ENCODE measurements around the gene CNOT6.

CNOT6 gene

DNA sequence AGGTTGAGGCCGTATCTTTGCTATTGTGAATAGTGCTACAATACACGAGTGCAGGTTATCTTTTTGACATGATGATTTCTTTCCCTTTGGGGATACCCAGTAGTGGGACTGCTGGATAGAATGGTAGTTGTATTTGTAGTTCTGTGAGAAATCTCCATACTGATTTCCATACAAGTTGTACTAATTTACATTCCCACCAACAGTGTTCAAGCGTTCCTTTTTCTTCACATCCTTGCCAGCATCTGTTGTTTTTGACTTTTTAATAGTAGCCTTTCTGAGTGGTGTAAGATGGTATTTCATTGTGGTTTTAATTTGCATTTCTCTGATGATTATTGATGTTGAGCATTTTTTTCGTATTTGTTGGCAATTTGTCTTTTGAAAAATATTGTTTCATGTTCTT lies 41.4 kb downstream of the CNOT6 start:
- H3K4me3 ChIP-seq (ENCODE audit: low read depth in 1 of 2, low read length in 1 of 2) = no peak overlapping the region
- no peak overlapping the region for H3K27ac ChIP-seq
- H3K27me3 ChIP-seq = no peaks in the 10 kb centered on the region
- peaks cover 26% of the 10 kb centered on the region for H3K36me3 ChIP-seq
- TF ChIP-seq, protein P1, sequence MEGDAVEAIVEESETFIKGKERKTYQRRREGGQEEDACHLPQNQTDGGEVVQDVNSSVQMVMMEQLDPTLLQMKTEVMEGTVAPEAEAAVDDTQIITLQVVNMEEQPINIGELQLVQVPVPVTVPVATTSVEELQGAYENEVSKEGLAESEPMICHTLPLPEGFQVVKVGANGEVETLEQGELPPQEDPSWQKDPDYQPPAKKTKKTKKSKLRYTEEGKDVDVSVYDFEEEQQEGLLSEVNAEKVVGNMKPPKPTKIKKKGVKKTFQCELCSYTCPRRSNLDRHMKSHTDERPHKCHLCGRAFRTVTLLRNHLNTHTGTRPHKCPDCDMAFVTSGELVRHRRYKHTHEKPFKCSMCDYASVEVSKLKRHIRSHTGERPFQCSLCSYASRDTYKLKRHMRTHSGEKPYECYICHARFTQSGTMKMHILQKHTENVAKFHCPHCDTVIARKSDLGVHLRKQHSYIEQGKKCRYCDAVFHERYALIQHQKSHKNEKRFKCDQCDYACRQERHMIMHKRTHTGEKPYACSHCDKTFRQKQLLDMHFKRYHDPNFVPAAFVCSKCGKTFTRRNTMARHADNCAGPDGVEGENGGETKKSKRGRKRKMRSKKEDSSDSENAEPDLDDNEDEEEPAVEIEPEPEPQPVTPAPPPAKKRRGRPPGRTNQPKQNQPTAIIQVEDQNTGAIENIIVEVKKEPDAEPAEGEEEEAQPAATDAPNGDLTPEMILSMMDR (IDR thresholded peaks at IDR 0.05) = no peak
- H3K4me1 ChIP-seq (ENCODE audit: control insufficient read depth in 1 of 2, insufficient read depth in 1 of 2, low read depth in 1 of 2, low read length in 1 of 2) = no peaks in the 10 kb centered on the region
- no peaks in the 10 kb centered on the region for H3K9me3 ChIP-seq

DNA sequence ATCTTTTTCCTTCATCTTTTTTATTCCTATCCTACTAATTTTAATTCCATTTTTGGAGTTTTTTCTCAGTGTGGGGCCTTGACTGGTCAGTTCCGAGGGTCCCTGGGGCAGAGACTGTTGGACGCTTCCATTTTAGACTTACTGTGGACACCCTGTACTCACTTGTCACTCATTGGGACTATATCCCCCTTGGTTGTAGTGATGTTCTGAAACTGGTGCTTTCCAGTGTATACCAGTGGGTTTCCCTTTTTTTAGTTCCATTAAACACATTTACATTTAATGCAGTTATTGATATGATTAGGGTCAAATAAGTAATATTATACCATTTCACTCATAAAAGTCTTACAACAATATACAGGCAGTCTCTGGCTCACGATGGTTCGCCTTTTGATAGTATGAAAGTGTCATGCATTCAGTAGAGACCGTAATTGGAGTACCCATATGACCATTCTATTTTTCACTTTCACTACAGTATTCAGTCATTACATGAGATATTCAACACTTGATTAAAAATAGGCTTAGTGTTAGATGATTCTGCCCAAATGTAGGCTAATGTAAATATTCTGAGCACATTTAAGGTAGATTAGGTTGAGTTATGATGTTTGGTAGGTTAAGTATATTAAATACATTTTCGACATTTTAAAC lies 46.0 kb downstream of the CNOT6 start:
- Histone ChIP-seq H3K27me3 (no peaks in the 10 kb centered on the region), H3K36me3 (peaks cover 5% of the 10 kb centered on the region), H3K9me3 (no peaks in the 10 kb centered on the region), H3K4me1 (ENCODE audit: control insufficient read depth in 1 of 2, insufficient read depth in 1 of 2, low read depth in 1 of 2, low read length in 1 of 2) (no peaks in the 10 kb centered on the region), H3K27ac (no peak overlapping the region), H3K4me3 (ENCODE audit: low read depth in 1 of 2, low read length in 1 of 2) (no peak overlapping the region)
- TF ChIP-seq, protein P1 (IDR thresholded peaks at IDR 0.05) = no peak

DNA sequence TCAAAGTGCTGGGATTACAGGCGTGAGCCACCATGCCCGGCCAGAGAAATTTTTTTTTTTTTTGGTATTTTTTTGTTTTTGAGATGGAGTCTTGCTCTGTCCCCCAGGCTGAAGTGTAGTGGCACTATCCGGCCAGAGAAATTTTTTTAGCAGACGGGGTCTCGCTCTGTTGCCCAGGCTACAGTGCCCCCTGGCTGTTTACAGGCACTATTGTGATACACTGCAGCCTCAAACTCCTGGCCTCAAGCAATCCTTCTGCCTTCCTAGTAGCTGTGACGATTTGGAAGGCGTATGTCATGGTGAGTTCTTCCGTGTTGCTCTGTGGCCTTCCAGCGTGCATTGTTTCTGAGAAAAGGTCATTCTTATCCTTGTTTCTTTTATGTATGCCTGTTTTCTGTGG lies 47.5 kb downstream of the CNOT6 start:
- Histone ChIP-seq H3K27ac (no peak overlapping the region), H3K4me3 (ENCODE audit: low read depth in 1 of 2, low read length in 1 of 2) (no peak overlapping the region), H3K4me1 (ENCODE audit: control insufficient read depth in 1 of 2, insufficient read depth in 1 of 2, low read depth in 1 of 2, low read length in 1 of 2) (no peaks in the 10 kb centered on the region), H3K36me3 (peaks cover 5% of the 10 kb centered on the region), H3K9me3 (no peaks in the 10 kb centered on the region), H3K27me3 (no peaks in the 10 kb centered on the region)
- TF ChIP-seq, protein P1 (IDR thresholded peaks at IDR 0.05) = no peak

DNA sequence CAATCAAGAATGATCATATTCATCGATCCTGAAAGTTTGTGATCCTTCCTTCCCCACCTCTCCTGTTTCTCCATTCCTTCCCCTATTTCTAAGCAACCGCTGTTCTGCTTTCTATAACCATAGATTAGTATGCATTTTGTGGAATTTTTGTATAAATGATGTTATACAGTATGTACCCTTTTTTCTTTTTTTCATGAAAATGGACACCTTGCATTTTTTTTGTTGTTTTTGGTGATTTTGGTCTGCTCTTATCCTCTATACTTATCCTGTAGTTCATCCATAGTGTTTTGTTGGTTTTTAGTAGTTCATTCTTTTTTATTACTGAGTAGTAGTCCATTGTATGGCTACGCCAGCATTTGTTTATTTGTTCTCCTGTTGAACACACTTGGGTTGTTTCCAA lies 51.1 kb downstream of the CNOT6 start:
- H3K4me1 ChIP-seq (ENCODE audit: control insufficient read depth in 1 of 2, insufficient read depth in 1 of 2, low read depth in 1 of 2, low read length in 1 of 2) = no peaks in the 10 kb centered on the region
- H3K27ac ChIP-seq = no peak overlapping the region
- H3K27me3 ChIP-seq = no peaks in the 10 kb centered on the region
- H3K36me3 ChIP-seq = peaks cover 14% of the 10 kb centered on the region
- TF ChIP-seq, protein P1 (IDR thresholded peaks at IDR 0.05) = no peak
- H3K4me3 ChIP-seq (ENCODE audit: low read depth in 1 of 2, low read length in 1 of 2) = no peak overlapping the region
- H3K9me3 ChIP-seq = no peaks in the 10 kb centered on the region

DNA sequence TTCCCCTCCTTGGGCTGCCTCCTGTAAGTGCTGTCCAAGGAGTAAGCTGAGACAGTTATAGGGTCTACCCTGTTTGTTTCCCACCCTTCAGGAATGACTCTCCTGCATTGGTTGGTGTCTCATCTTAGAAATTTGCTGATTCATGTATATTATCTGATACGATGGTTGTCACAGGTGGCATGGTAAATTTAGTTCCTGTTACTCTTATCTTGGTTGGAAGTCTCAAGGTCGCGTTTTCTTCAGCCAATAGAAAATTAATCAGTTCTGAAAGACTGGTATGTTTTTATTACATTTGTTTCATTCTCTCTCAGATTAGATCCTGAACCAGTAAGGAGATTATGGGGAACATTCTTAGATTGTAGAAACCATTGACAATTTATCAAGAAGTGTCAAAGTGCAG lies 54.4 kb downstream of the CNOT6 start:
- Histone ChIP-seq H3K27me3 (no peaks in the 10 kb centered on the region), H3K9me3 (no peaks in the 10 kb centered on the region), H3K36me3 (peaks cover 26% of the 10 kb centered on the region), H3K4me3 (ENCODE audit: low read depth in 1 of 2, low read length in 1 of 2) (no peak overlapping the region), H3K27ac (no peak overlapping the region), H3K4me1 (ENCODE audit: control insufficient read depth in 1 of 2, insufficient read depth in 1 of 2, low read depth in 1 of 2, low read length in 1 of 2) (no peaks in the 10 kb centered on the region)
- TF ChIP-seq, protein P1 (IDR thresholded peaks at IDR 0.05) = no peak

All from neutrophil (primary cell).